T-helper 17 cell (primary cell): Measurements from ENCODE around the gene TAB3. TPM values are rescaled to one million over a fixed set of nuclear protein-coding genes. Genes with fewer than 3 reads are reported as not detected.

Experiments used
- total RNA-seq, 4 donors: library from RNA in 2 of 4; stranded (reverse) in 2 of 4; gene quantifications; one replicate each; pipeline ENCODE4 v1.2.3 and lab custom pipeline; 2022 to 2026

The TAB3 gene
- total RNA-seq, 2 donors from 2014 or later: 23.1 to 28.3 TPM

Other genes starting within 250 kb of the TAB3 start
- 1 to 10 TPM; 8.1 to 9.6 TPM for gene GK, start 235.8 kb downstream of the TAB3 start, total RNA-seq
- gene FTHL17, start 182.8 kb upstream of the TAB3 start, total RNA-seq: not detected